Fibroblast of skin of left biceps (primary cell): ENCODE measurements around the gene DOCK6.
A peak's percentile ranks its signal among the peaks of the same experiment; 100 is the strongest.
"Not testable (repeated sequence)": the region's sequence is repeated elsewhere in the genome, so short reads cannot be mapped to it uniquely, and the experiment has no call there.

ENCODE experiments used
- DNase-seq, 2 experiments: peaks; one replicate each; pipeline ENCODE4 v3.0.0-alpha.2; 2013; ENCODE audit warnings: low read depth in 2 of 2

DOCK6 gene

GRCh38 chr19:11172576-11172975, 89.7 kb downstream of the DOCK6 start:
- no peak for DNase-seq

GRCh38 chr19:11171144-11171543, 91.2 kb downstream of the DOCK6 start:
- DNase-seq, result no peak

- no peak for DNase-seq
Measured at GRCh38 chr19:11169896-11170678, 92.2 kb downstream of the DOCK6 start.

- DNase-seq, result peak in 1 of 2 experiments; percentile 28
Measured at GRCh38 chr19:11168568-11168967, 93.8 kb downstream of the DOCK6 start.

- no peak for DNase-seq
Measured at GRCh38 chr19:11166281-11167142, 95.8 kb downstream of the DOCK6 start.

GRCh38 chr19:11165486-11166030, 96.8 kb downstream of the DOCK6 start:
- DNase-seq, result no peak

- DNase-seq, result peak; percentile 66
Measured at GRCh38 chr19:11164879-11165406, 97.4 kb downstream of the DOCK6 start.

- no peak for DNase-seq
Measured at GRCh38 chr19:11164296-11164695, 98.0 kb downstream of the DOCK6 start.

- not testable (repeated sequence) for DNase-seq
Measured at GRCh38 chr19:11160440-11160768, 101.9 kb downstream of the DOCK6 start.

- DNase-seq, result no peak
Measured at GRCh38 chr19:11159598-11160439, 102.5 kb downstream of the DOCK6 start.

GRCh38 chr19:11155373-11156120, 106.8 kb downstream of the DOCK6 start, which contains the start of gene SPC24:
TSS of gene SPC24 (minus strand) at chr19:11155782. CDS start at chr19:11155776, 6 bp downstream.
- DNase-seq, result peak; percentile 95

- DNase-seq, result no peak
Measured at GRCh38 chr19:11154683-11155047, 107.7 kb downstream of the DOCK6 start.

- no peak for DNase-seq
Measured at GRCh38 chr19:11152318-11153062, 109.8 kb downstream of the DOCK6 start.

- no peak for DNase-seq
Measured at GRCh38 chr19:11151181-11151580, 111.1 kb downstream of the DOCK6 start.
